ENCODE measurements around the gene BCDIN3D. TPM values are rescaled to one million over a fixed set of nuclear protein-coding genes. Genes with fewer than 3 reads are reported as not detected.
"Not testable (repeated sequence)": the region's sequence is repeated elsewhere in the genome, so short reads cannot be mapped to it uniquely, and the experiment has no call there.

BCDIN3D gene
- total RNA-seq, 4 donors from 2014 or later: 0.20 to 2.4 (median 2.0) TPM

DNA sequence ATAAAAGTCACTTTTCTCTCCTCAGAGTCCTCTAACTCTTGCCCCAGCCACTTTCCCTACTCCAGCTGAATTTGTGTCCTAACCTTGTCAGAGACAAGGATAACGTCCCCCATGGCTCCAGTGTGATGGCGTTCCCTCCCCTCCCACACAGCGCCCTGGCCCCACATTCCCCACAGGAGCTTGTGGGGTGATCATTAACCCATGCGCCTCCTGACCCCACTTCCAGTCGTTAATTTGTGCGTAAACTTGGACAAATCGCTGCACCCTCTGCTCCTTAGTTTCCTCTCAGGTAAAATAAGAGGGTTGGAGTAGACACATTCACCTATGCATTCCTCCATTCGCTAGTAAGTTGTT lies 22.9 kb upstream of the BCDIN3D start:
- WGBS, 2 donors (ENCODE audit: low coverage in 1 of 2): 66 to 82% methylated on average over 8 of the region's 8 CpGs
- Histone ChIP-seq H3K4me3 (no peak overlapping the region), H3K36me3 (no peaks in the 10 kb centered on the region), H3K27me3 (no peaks in the 10 kb centered on the region), H3K9me3 (no peaks in the 10 kb centered on the region), H3K27ac (no peak overlapping the region), H3K4me1 (peaks cover 3 to 22% (median 7%) of the 10 kb centered on the region in 4 donors)
- DNase-seq: no peak
- in situ Hi-C loops (cut with MboI; ENCODE audit: low pct_ligation_motif_present in 1 of 4, low pct_unique_long_range_greater_than_20kb in 1 of 4, low sequenced_read_pairs in 3 of 4): loop anchor here in 2 of 4 donors (25.0 kb wide), 1 partner anchor 197 kb away; the partner anchor contains the start of gene ASIC1 (in 2 of the 2)
- intact Hi-C loops (cut with DNase I; ENCODE audit: low total_unique reads): no loop called here
- TF ChIP-seq POLR2AphosphoS5 (IDR thresholded peaks at IDR 0.05): no peak
- TF ChIP-seq POLR2A (IDR thresholded peaks at IDR 0.05): no peak
- TF ChIP-seq, protein P1, sequence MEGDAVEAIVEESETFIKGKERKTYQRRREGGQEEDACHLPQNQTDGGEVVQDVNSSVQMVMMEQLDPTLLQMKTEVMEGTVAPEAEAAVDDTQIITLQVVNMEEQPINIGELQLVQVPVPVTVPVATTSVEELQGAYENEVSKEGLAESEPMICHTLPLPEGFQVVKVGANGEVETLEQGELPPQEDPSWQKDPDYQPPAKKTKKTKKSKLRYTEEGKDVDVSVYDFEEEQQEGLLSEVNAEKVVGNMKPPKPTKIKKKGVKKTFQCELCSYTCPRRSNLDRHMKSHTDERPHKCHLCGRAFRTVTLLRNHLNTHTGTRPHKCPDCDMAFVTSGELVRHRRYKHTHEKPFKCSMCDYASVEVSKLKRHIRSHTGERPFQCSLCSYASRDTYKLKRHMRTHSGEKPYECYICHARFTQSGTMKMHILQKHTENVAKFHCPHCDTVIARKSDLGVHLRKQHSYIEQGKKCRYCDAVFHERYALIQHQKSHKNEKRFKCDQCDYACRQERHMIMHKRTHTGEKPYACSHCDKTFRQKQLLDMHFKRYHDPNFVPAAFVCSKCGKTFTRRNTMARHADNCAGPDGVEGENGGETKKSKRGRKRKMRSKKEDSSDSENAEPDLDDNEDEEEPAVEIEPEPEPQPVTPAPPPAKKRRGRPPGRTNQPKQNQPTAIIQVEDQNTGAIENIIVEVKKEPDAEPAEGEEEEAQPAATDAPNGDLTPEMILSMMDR (IDR thresholded peaks at IDR 0.05): no peak
- no peak for TF ChIP-seq EP300 (IDR thresholded peaks at IDR 0.05; ENCODE audit: low read depth)

DNA sequence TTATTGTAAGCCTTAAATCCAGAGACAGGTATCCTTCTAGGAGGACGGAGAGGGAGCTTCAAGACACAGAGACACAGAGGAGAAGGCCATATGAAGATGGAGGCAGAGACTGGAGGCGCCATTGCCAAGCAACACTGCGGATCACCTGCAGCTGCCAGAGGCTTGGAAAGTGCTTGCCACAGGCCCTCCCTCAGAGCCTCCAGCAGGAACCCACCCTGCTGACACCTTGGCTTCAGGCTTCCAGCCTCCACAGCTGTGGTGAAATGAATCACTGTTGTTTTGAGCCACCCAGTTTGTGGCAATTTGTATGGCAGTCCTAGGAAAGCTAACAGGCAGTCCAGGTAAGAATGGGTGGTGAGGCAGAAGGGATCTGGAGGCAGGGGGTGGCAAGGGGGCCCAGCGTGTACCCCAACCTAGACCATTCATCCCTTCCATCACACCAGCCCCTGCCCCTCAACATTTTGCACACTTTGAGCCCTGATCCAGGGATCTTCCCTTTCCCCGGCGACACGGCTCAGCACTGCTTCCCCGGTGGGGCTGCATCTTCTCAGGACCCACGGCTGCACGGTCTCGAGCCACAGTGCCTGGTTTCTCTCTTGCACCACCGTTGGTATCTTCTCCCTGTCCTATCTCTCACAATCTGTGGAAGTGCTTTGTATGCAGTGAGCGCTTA lies 22.3 kb upstream of the BCDIN3D start:
- intact Hi-C loops (cut with DNase I; ENCODE audit: low total_unique reads): no loop called here

DNA sequence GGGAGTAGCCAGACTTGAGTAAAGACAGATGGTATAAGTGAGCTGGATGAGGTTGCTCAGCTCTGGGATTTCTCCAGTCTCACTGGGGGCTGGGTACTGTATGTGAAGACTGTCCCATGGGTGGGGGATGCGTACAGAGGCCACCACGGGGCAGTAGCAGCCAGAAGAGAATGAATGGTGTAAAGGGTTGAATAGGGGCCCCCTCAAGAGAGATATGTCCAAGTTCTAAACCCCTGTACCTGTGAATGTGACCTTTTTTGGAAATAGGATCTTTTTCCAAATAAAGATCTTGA lies 21.8 kb upstream of the BCDIN3D start:
- intact Hi-C loops (cut with DNase I; ENCODE audit: low total_unique reads) (no loop called here), in situ Hi-C loops (cut with MboI; ENCODE audit: low pct_ligation_motif_present in 1 of 4, low pct_unique_long_range_greater_than_20kb in 1 of 4, low sequenced_read_pairs in 3 of 4) (loop anchor here in 2 of 4 donors (25.0 kb wide), 1 partner anchor 198 kb away; the partner anchor contains the start of gene ASIC1 (in 2 of the 2))
- no peaks in the 10 kb centered on the region for H3K36me3 ChIP-seq
- no peak overlapping the region for H3K27ac ChIP-seq
- TF ChIP-seq POLR2A (IDR thresholded peaks at IDR 0.05) (no peak), EP300 (IDR thresholded peaks at IDR 0.05; ENCODE audit: low read depth) (no peak), POLR2AphosphoS5 (IDR thresholded peaks at IDR 0.05) (no peak)
- TF ChIP-seq, protein P1 (IDR thresholded peaks at IDR 0.05): no peak
- WGBS, 2 donors (ENCODE audit: low coverage in 1 of 2): 69% methylated on average over 2 of the region's 2 CpGs; no CpG with 5 or more reads in 1 of the 2 donors
- no peaks in the 10 kb centered on the region for H3K9me3 ChIP-seq
- DNase-seq: no peak
- peaks cover 3 to 22% (median 7%) of the 10 kb centered on the region in 4 donors for H3K4me1 ChIP-seq
- H3K27me3 ChIP-seq: peaks cover under 1% of the 10 kb centered on the region
- H3K4me3 ChIP-seq: no peak overlapping the region

More for the DNA sequence above, 22.3 kb upstream of the BCDIN3D start:
- Histone ChIP-seq H3K4me1 (peaks cover 3 to 22% (median 7%) of the 10 kb centered on the region in 4 donors), H3K36me3 (no peaks in the 10 kb centered on the region), H3K27ac (no peak overlapping the region), H3K4me3 (no peak overlapping the region), H3K9me3 (no peaks in the 10 kb centered on the region), H3K27me3 (no peaks in the 10 kb centered on the region)
- no peak for DNase-seq
- 79 to 82% methylated on average over 7 to 13 of the region's 13 CpGs for WGBS, 2 donors (ENCODE audit: low coverage in 1 of 2)
- TF ChIP-seq, protein P1 (IDR thresholded peaks at IDR 0.05): no peak
- no peak for TF ChIP-seq EP300 (IDR thresholded peaks at IDR 0.05; ENCODE audit: low read depth)
- TF ChIP-seq POLR2A (IDR thresholded peaks at IDR 0.05): no peak
- no peak for TF ChIP-seq POLR2AphosphoS5 (IDR thresholded peaks at IDR 0.05)
- in situ Hi-C loops (cut with MboI; ENCODE audit: low pct_ligation_motif_present in 1 of 4, low pct_unique_long_range_greater_than_20kb in 1 of 4, low sequenced_read_pairs in 3 of 4): loop anchor here in 2 of 4 donors (25.0 kb wide), 1 partner anchor 197 kb away; the partner anchor contains the start of gene ASIC1 (in 2 of the 2)

DNA sequence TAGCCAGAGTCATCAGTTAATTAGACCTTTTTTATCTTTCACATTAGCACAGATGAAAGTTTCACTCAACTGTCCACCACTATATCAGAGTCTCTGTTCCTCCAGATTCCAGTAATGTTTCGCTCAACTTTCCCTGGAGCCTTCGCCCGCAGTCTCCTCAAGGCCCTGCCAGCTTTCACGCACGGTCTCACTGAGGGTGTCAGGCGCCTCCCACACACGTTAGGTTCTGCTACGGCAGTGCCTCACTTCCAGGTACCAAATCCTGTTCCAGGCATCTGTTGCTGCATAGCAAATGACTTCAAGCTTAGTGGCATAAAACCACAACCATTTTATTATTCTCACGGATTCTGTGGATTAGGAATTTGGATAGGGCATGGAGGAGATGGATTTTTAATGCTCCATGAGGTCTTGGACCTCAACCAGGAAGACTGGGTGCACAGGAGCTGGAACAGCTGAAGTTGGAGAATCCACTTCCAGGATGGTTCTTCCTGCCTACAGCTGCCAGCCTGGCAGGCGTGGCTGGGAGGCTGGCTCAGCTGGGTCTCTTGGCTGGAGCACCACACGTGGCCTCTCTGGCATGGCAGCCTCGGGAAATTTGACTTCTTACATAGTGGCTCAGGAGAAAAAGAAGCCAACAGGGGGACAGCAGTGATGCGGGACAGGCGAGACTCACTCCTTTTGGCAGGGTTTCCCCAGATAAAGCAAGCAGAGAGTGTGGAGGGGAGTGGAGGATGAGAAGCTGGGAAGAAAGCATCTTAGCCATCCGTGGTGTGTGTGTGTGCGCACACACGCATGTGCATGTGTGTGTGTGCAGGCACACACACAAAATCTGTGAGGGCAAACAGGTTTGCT lies 21.3 kb upstream of the BCDIN3D start:
- in situ Hi-C loops (cut with MboI; ENCODE audit: low pct_ligation_motif_present in 1 of 4, low pct_unique_long_range_greater_than_20kb in 1 of 4, low sequenced_read_pairs in 3 of 4): loop anchor here in 2 of 4 donors (25.0 kb wide), 1 partner anchor 198 kb away; the partner anchor contains the start of gene ASIC1 (in 2 of the 2)
- WGBS, 2 donors (ENCODE audit: low coverage in 1 of 2): 72 to 75% methylated on average over 9 to 17 of the region's 17 CpGs
- TF ChIP-seq, protein P1 (IDR thresholded peaks at IDR 0.05): no peak
- TF ChIP-seq EP300 (IDR thresholded peaks at IDR 0.05; ENCODE audit: low read depth): no peak
- no peak for TF ChIP-seq POLR2A (IDR thresholded peaks at IDR 0.05)
- no peak for TF ChIP-seq POLR2AphosphoS5 (IDR thresholded peaks at IDR 0.05)
- no peaks in the 10 kb centered on the region for H3K36me3 ChIP-seq
- no peaks in the 10 kb centered on the region for H3K9me3 ChIP-seq
- no peak overlapping the region for H3K4me3 ChIP-seq
- intact Hi-C loops (cut with DNase I; ENCODE audit: low total_unique reads): no loop called here
- H3K27me3 ChIP-seq: peaks cover 4% of the 10 kb centered on the region
- H3K27ac ChIP-seq: no peak overlapping the region
- DNase-seq: no peak
- peaks cover 0 to 21% (median 7%) of the 10 kb centered on the region in 4 donors for H3K4me1 ChIP-seq

DNA sequence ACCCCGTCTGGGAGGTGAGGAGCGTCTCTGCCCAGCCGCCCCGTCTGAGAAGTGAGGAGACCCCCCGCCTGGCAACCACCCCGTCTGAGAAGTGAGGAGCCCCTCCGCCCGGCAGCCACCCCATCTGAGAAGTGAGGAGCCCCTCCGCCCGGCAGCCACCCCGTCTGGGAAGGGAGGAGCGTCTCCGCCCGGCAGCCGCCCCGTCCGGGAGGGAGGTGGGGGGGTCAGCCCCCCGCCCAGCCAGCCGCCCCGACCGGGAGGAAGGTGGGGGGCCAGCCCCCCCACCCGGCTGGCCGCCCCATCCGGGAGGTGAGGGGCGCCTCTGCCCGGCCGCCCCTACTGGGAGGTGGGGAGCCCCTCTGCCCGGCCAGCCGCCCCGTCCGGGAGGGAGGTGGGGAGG lies 18.0 kb upstream of the BCDIN3D start:
- no CpG with 5 or more reads among the region's 31 CpGs for WGBS, 2 donors (ENCODE audit: low coverage in 1 of 2)
- H3K9me3 ChIP-seq; H3K4me1 ChIP-seq; H3K27me3 ChIP-seq; intact Hi-C loops (cut with DNase I; ENCODE audit: low total_unique reads); H3K4me3 ChIP-seq; H3K36me3 ChIP-seq; H3K27ac ChIP-seq; DNase-seq: not testable (repeated sequence)
- in situ Hi-C loops (cut with MboI; ENCODE audit: low pct_ligation_motif_present in 1 of 4, low pct_unique_long_range_greater_than_20kb in 1 of 4, low sequenced_read_pairs in 3 of 4): loop anchor here in 2 of 4 donors (25.0 kb wide), 1 partner anchor 201 kb away; the partner anchor contains the start of gene ASIC1 (in 2 of the 2)

DNA sequence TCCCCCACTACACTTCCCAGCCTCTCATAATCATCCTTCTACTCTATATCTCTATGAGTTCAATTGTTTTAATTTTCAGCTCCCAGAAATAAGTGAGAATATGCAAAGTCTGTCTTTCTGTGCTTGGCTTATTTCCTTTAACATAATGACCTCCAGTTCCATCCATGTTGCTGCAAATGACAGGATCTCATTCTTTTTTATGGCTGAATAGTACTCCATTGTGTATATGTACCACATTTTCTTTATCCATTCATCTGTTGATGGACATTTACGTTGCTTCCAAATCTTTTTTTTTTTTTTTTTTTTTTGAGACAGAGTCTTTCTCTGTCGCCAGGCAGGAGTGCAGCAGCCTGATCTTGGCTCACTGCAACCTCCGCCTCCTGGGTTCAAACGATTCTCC lies 13.0 kb upstream of the BCDIN3D start:
- WGBS, 2 donors (ENCODE audit: low coverage in 1 of 2): 87 to 95% methylated on average over 3 to 4 of the region's 4 CpGs
- H3K27ac ChIP-seq; H3K4me3 ChIP-seq; H3K9me3 ChIP-seq; H3K4me1 ChIP-seq; H3K36me3 ChIP-seq; H3K27me3 ChIP-seq; DNase-seq; intact Hi-C loops (cut with DNase I; ENCODE audit: low total_unique reads): not testable (repeated sequence)
- in situ Hi-C loops (cut with MboI; ENCODE audit: low pct_ligation_motif_present in 1 of 4, low pct_unique_long_range_greater_than_20kb in 1 of 4, low sequenced_read_pairs in 3 of 4): loop anchor here in 2 of 4 donors (25.0 kb wide), 1 partner anchor 206 kb away; the partner anchor contains the start of gene ASIC1 (in 2 of the 2)
